ENCODE results near the gene ATXN10.
A peak's percentile ranks its signal among the peaks of the same experiment; 100 is the strongest.

ATXN10 gene

DNA sequence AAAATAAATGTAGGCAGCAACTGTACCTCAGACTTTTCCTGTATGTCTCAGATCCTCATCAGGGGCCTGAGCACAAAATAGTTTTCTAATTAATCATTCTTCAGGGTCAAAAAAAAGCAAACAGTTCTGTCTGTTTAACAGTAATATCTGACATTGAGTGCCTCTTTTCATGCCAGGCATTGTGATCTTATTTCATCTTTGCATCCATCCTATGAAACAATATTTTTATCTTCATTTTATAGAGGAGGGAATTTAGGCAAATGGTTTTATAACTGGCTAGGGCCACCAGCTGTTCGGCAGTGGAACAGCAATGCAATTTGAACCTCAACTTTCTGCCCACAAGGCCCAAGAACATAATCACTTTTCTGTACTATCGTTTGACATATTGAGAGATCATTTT lies 159.8 kb downstream of the ATXN10 start:
- TF ChIP-seq CTCF (IDR thresholded peaks at IDR 0.05; ENCODE audit: low read depth, low read length) = peak; percentile 65
- in situ Hi-C loops (cut with HindIII; ENCODE audit: low sequenced_read_pairs) = no loop called here
- DNase-seq (ENCODE audit: low read depth, low spot score) = peak; percentile 41

GRCh38 chr22:45832180-45832579 lies 160.5 kb downstream of the ATXN10 start:
- no peak for DNase-seq (ENCODE audit: low read depth, low spot score)
- in situ Hi-C loops (cut with HindIII; ENCODE audit: low sequenced_read_pairs) = no loop called here
- H3K4me3 ChIP-seq (ENCODE audit: low read depth, low read length) = no peak overlapping the region
- peak; percentile 16 for TF ChIP-seq CTCF (IDR thresholded peaks at IDR 0.05; ENCODE audit: low read depth, low read length)

More for the DNA sequence above, 159.8 kb downstream of the ATXN10 start:
- no peak overlapping the region for H3K4me3 ChIP-seq (ENCODE audit: low read depth, low read length)

GRCh38 chr22:45832959-45833580 lies 161.4 kb downstream of the ATXN10 start:
- H3K4me3 ChIP-seq (ENCODE audit: low read depth, low read length) = no peak overlapping the region
- DNase-seq (ENCODE audit: low read depth, low spot score) = no peak
- in situ Hi-C loops (cut with HindIII; ENCODE audit: low sequenced_read_pairs) = no loop called here
- no peak for TF ChIP-seq CTCF (IDR thresholded peaks at IDR 0.05; ENCODE audit: low read depth, low read length)

DNA sequence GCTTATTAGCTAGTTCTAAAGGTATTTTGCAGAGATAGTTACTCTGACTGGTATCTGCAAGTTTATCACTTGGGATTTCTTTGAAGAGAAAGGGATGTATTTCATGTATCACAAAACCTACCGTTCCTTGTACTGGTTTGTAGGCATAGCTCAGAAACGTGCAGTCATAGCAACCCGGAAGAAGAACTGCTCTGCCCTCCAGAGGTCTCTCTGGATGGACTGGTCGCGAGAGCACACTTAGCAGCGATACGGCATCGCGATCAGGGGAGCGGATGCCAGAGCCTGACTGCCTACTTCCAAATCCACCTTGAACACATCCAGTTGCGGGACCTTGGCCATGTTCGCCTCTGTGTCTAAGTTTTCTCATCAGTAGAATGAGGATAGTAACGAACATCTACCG lies 162.0 kb downstream of the ATXN10 start:
- no peak for TF ChIP-seq CTCF (IDR thresholded peaks at IDR 0.05; ENCODE audit: low read depth, low read length)
- DNase-seq (ENCODE audit: low read depth, low spot score) = no peak
- no peak overlapping the region for H3K4me3 ChIP-seq (ENCODE audit: low read depth, low read length)
- in situ Hi-C loops (cut with HindIII; ENCODE audit: low sequenced_read_pairs) = no loop called here

DNA sequence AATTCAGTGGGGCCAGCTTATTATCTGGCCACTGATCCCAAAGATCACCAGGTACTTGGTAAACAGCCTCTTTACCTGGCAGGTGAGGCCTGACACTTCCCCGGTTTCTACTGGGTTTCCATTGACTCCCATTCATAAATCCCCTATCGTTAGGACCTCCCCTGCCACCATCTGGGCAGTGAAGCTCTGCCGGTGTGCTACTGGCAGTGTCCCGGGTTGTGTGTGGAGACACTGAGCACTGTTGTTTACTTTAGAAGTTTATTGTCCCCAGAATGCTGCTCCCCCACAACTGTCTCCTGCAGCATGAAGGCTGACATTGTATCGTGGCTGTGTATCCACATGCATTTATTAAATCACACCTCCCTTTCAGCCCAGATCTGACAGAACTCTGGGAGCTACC lies 162.6 kb downstream of the ATXN10 start:
- in situ Hi-C loops (cut with HindIII; ENCODE audit: low sequenced_read_pairs) = no loop called here
- no peak for TF ChIP-seq CTCF (IDR thresholded peaks at IDR 0.05; ENCODE audit: low read depth, low read length)
- H3K4me3 ChIP-seq (ENCODE audit: low read depth, low read length) = no peak overlapping the region
- DNase-seq (ENCODE audit: low read depth, low spot score) = no peak

GRCh38 chr22:45834795-45835194 lies 163.2 kb downstream of the ATXN10 start:
- in situ Hi-C loops (cut with HindIII; ENCODE audit: low sequenced_read_pairs) = no loop called here
- no peak overlapping the region for H3K4me3 ChIP-seq (ENCODE audit: low read depth, low read length)
- no peak for TF ChIP-seq CTCF (IDR thresholded peaks at IDR 0.05; ENCODE audit: low read depth, low read length)
- no peak for DNase-seq (ENCODE audit: low read depth, low spot score)

All from astrocyte of the spinal cord (primary cell).